ENCODE data around the gene RALGPS1.

DNA sequence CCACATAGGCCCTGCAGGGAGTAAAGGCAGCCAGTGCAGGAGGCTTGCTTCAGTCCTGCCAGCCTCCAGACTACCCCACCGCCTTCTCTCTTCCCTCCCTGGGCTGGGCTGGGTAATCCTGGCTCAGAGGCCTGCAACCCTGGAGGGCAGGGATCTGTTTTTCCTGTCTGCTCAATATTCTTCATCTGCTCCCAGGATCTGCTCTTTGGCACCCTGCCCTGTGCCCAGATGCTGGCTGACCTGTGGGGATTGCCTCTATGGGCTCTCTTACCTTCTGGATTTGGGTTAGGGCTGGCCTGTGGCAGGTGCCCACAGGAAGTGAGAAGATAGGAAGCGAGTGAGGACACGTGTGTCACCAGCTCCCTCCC is 215.1 kb downstream of the RALGPS1 start:
- TF ChIP-seq EZH2 (IDR thresholded peaks at IDR 0.05), result no peak
- TF ChIP-seq, protein P1, sequence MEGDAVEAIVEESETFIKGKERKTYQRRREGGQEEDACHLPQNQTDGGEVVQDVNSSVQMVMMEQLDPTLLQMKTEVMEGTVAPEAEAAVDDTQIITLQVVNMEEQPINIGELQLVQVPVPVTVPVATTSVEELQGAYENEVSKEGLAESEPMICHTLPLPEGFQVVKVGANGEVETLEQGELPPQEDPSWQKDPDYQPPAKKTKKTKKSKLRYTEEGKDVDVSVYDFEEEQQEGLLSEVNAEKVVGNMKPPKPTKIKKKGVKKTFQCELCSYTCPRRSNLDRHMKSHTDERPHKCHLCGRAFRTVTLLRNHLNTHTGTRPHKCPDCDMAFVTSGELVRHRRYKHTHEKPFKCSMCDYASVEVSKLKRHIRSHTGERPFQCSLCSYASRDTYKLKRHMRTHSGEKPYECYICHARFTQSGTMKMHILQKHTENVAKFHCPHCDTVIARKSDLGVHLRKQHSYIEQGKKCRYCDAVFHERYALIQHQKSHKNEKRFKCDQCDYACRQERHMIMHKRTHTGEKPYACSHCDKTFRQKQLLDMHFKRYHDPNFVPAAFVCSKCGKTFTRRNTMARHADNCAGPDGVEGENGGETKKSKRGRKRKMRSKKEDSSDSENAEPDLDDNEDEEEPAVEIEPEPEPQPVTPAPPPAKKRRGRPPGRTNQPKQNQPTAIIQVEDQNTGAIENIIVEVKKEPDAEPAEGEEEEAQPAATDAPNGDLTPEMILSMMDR (IDR thresholded peaks at IDR 0.05), result no peak
